ENCODE data around the gene TKTL1.
"Not testable (repeated sequence)": the region's sequence is repeated elsewhere in the genome, so short reads cannot be mapped to it uniquely, and the experiment has no call there.

TKTL1 gene, protein sequence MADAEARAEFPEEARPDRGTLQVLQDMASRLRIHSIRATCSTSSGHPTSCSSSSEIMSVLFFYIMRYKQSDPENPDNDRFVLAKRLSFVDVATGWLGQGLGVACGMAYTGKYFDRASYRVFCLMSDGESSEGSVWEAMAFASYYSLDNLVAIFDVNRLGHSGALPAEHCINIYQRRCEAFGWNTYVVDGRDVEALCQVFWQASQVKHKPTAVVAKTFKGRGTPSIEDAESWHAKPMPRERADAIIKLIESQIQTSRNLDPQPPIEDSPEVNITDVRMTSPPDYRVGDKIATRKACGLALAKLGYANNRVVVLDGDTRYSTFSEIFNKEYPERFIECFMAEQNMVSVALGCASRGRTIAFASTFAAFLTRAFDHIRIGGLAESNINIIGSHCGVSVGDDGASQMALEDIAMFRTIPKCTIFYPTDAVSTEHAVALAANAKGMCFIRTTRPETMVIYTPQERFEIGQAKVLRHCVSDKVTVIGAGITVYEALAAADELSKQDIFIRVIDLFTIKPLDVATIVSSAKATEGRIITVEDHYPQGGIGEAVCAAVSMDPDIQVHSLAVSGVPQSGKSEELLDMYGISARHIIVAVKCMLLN

DNA sequence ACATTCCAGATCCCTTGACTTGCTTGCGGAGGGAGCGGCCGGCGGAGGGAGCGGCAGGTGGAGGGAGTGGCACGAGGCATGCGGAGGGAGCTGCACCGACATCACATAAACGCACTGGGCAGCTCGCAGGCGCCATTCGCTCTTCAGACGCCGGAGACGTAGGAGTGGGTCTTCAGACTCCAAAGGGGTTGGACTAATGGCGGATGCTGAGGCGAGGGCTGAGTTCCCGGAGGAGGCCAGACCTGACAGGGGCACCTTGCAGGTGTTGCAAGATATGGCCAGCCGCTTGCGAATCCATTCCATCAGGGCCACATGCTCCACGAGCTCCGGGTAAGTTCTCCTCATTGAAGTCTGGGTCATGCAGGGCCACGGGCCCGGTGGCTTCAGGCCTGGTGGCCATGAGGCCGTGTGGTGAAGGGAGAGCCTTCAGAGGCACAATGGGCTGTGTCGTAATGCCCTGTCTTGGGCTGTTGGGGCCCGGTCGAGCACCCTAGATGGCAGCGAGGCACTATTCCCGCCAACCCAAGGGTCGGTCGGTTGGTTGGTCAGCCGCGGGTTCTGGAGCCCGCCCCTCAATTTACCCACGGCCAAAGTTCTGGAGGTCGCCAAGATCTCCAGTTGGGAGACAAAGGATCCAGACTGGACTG lies at the start of gene TKTL1:
Gene TKTL1 (plus strand): TSS at position 132 of the 647 bp plus-strand sequence. CDS start 65 bp downstream, at position 197.
- Histone ChIP-seq H4K20me1 (ENCODE audit: low read depth, low read length) (no peaks in the 10 kb centered on the region), H3K4me2 (ENCODE audit: low read depth, low read length, poor library complexity, severe bottlenecking) (no peak within 1 kb of the TSS), H3K79me2 (ENCODE audit: insufficient read depth, low read length) (no peaks in the 10 kb centered on the region), H3K9me2 (replicated peaks; ENCODE audit: insufficient read depth, low read length) (no peaks in the 10 kb centered on the region), H3K36me3 (ENCODE audit: low read length) (no peaks in the 10 kb centered on the region), H2AFZ (ENCODE audit: low read depth, low read length, severe bottlenecking) (no peak within 1 kb of the TSS), H3K9ac (ENCODE audit: low read length) (no peak within 1 kb of the TSS), H3K27me3 (ENCODE audit: low read length) (no peaks in the 10 kb centered on the region), H3K9me3 (ENCODE audit: insufficient read depth, low read length) (no peaks in the 10 kb centered on the region), H3K4me3 (ENCODE audit: insufficient read depth, low read length, poor library complexity, severe bottlenecking) (no peak within 1 kb of the TSS), H3K27ac (ENCODE audit: low read depth, low read length) (no peak within 1 kb of the TSS), H3F3A (ENCODE audit: insufficient read depth) (peaks cover 13% of the 10 kb centered on the region)
- TF ChIP-seq, protein P1, sequence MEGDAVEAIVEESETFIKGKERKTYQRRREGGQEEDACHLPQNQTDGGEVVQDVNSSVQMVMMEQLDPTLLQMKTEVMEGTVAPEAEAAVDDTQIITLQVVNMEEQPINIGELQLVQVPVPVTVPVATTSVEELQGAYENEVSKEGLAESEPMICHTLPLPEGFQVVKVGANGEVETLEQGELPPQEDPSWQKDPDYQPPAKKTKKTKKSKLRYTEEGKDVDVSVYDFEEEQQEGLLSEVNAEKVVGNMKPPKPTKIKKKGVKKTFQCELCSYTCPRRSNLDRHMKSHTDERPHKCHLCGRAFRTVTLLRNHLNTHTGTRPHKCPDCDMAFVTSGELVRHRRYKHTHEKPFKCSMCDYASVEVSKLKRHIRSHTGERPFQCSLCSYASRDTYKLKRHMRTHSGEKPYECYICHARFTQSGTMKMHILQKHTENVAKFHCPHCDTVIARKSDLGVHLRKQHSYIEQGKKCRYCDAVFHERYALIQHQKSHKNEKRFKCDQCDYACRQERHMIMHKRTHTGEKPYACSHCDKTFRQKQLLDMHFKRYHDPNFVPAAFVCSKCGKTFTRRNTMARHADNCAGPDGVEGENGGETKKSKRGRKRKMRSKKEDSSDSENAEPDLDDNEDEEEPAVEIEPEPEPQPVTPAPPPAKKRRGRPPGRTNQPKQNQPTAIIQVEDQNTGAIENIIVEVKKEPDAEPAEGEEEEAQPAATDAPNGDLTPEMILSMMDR (IDR thresholded peaks at IDR 0.05; ENCODE audit: insufficient read depth, low read length, poor library complexity, severe bottlenecking): no peak
- no peak for TF ChIP-seq EZH2phosphoT487 (conservative IDR thresholded peaks at IDR 0.05; ENCODE audit: low read length)

DNA sequence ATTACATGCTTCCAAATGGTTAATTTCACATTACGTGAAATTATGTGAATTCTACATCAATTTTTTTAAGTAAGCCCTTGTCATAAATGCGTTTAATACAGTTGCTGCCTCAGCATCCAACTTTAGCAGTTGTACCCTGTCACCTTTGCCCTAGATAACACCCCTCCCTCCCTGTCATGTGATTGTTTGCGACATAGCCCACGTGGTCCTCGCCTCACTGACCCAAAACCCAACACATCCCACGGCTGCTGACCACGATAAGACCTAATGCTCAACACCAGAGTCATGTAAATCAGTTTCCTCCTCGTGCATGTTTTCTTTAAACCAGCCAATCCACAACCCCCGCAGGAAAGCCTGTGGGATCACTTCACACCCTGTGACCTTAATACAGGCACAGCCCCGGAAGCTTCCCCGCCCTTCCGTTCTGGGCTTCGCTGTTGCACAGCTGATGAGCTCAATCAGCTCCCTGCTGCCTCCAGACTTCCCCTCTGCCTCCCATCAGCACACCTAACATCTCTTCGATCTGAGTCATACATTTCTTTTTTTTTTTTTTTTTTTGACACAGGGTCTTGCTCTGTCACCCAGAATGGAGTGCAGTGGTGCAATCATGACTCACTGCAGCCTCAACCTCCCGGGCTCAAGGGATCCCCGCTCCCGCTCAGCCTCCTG lies 48.1 kb upstream of the TKTL1 start:
- not testable (repeated sequence) for H3K4me2 ChIP-seq (ENCODE audit: low read depth, low read length, poor library complexity, severe bottlenecking); H3K4me3 ChIP-seq (ENCODE audit: insufficient read depth, low read length, poor library complexity, severe bottlenecking); H3K27ac ChIP-seq (ENCODE audit: low read depth, low read length); H3K9ac ChIP-seq (ENCODE audit: low read length); H4K20me1 ChIP-seq (ENCODE audit: low read depth, low read length); H3K9me3 ChIP-seq (ENCODE audit: insufficient read depth, low read length); H3K36me3 ChIP-seq (ENCODE audit: low read length); H2AFZ ChIP-seq (ENCODE audit: low read depth, low read length, severe bottlenecking); H3K9me2 ChIP-seq (replicated peaks; ENCODE audit: insufficient read depth, low read length); H3K79me2 ChIP-seq (ENCODE audit: insufficient read depth, low read length); H3K27me3 ChIP-seq (ENCODE audit: low read length); H3F3A ChIP-seq (ENCODE audit: insufficient read depth)

DNA sequence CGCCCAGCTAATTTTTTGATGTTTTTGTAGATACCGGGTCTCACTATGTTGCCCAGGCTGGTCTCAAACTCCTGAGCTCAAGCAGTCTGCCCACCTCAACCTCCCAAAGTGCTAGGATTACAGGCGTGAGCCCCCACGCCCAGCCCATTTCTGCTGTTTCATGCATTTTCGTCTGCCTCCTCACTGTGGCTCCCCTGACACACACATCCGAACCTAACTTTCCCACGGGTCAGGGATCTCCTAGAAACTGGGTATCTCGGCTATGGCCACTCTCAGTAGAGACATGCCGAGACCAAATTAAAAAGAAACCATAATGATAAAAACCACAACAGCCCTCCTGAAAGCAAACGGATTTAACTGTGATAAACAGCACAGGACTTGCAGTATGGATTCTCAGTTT lies 47.5 kb upstream of the TKTL1 start:
- H3K27me3 ChIP-seq (ENCODE audit: low read length); H3K27ac ChIP-seq (ENCODE audit: low read depth, low read length); H3K9me2 ChIP-seq (replicated peaks; ENCODE audit: insufficient read depth, low read length); H3K79me2 ChIP-seq (ENCODE audit: insufficient read depth, low read length); H3F3A ChIP-seq (ENCODE audit: insufficient read depth); H4K20me1 ChIP-seq (ENCODE audit: low read depth, low read length); H3K4me3 ChIP-seq (ENCODE audit: insufficient read depth, low read length, poor library complexity, severe bottlenecking); H3K36me3 ChIP-seq (ENCODE audit: low read length); H3K4me2 ChIP-seq (ENCODE audit: low read depth, low read length, poor library complexity, severe bottlenecking); H2AFZ ChIP-seq (ENCODE audit: low read depth, low read length, severe bottlenecking); H3K9me3 ChIP-seq (ENCODE audit: insufficient read depth, low read length); H3K9ac ChIP-seq (ENCODE audit: low read length): not testable (repeated sequence)

DNA sequence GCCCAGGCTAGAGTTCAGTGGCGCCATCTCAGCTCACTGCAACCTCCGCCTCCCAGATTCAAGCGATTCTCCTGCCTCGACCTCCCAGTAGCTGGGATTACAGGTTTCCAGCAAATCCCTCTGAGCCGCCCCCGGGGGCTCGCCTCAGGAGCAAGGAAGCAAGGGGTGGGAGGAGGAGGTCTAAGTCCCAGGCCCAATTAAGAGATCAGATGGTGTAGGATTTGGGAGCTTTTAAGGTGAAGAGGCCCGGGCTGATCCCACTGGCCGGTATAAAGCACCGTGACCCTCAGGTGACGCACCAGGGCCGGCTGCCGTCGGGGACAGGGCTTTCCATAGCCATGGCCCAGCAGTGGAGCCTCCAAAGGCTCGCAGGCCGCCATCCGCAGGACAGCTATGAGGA lies 38.3 kb upstream of the TKTL1 start, which contains the start of gene OPN1MW3:
Gene OPN1MW3 (plus strand): TSS at position 301 of the 400 bp plus-strand sequence. CDS start 38 bp downstream, at position 339.
- not testable (repeated sequence) for H3K9me3 ChIP-seq (ENCODE audit: insufficient read depth, low read length); H4K20me1 ChIP-seq (ENCODE audit: low read depth, low read length); H3K4me2 ChIP-seq (ENCODE audit: low read depth, low read length, poor library complexity, severe bottlenecking); H3K4me3 ChIP-seq (ENCODE audit: insufficient read depth, low read length, poor library complexity, severe bottlenecking); H3K9me2 ChIP-seq (replicated peaks; ENCODE audit: insufficient read depth, low read length); H3K27ac ChIP-seq (ENCODE audit: low read depth, low read length); H3F3A ChIP-seq (ENCODE audit: insufficient read depth); H3K36me3 ChIP-seq (ENCODE audit: low read length); H2AFZ ChIP-seq (ENCODE audit: low read depth, low read length, severe bottlenecking); H3K79me2 ChIP-seq (ENCODE audit: insufficient read depth, low read length); H3K9ac ChIP-seq (ENCODE audit: low read length); H3K27me3 ChIP-seq (ENCODE audit: low read length)

DNA sequence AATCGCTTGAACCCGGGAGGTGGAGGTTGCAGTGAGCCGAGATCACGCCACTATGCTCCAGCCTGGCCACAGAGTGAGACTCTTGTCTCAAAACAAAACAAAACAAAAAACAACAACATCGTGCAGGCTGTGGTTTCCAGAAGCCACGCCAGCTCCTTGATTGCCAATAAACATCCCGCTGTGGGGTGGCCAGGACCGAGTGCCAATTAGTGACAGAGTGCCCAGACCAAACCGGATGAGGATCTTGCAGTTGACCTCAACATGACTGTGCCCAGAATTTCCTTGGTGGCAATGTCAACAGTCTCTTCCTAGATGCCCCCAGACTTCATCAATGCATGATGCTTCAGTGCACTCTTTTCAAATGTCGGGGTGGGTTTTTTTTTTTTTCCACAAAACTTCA lies 36.9 kb upstream of the TKTL1 start:
- not testable (repeated sequence) for H2AFZ ChIP-seq (ENCODE audit: low read depth, low read length, severe bottlenecking); H3K36me3 ChIP-seq (ENCODE audit: low read length); H3K9me3 ChIP-seq (ENCODE audit: insufficient read depth, low read length); H3F3A ChIP-seq (ENCODE audit: insufficient read depth); H3K9ac ChIP-seq (ENCODE audit: low read length); H3K27ac ChIP-seq (ENCODE audit: low read depth, low read length); H3K4me2 ChIP-seq (ENCODE audit: low read depth, low read length, poor library complexity, severe bottlenecking); H3K79me2 ChIP-seq (ENCODE audit: insufficient read depth, low read length); H3K27me3 ChIP-seq (ENCODE audit: low read length); H4K20me1 ChIP-seq (ENCODE audit: low read depth, low read length); H3K9me2 ChIP-seq (replicated peaks; ENCODE audit: insufficient read depth, low read length); H3K4me3 ChIP-seq (ENCODE audit: insufficient read depth, low read length, poor library complexity, severe bottlenecking)

DNA sequence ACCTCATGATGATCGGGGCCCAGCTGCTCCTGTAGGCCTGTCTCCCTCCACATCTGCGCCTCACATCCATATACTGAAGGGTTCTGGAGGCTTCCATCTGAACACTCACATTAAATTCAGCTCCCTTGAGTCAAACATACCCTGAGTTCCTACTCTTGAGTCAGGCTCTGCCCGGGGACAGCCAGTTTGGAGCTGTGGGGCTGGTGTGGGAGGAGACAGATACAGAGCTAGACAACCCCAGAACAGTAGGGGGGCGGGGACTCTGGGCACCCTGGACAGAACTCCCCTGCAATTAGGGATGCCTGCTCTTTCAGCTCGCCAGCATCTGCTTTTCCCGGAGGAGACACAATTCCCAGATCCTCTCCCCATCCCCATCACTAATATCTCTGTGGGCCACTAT lies 32.5 kb upstream of the TKTL1 start:
- not testable (repeated sequence) for H3F3A ChIP-seq (ENCODE audit: insufficient read depth); H3K27me3 ChIP-seq (ENCODE audit: low read length); H3K79me2 ChIP-seq (ENCODE audit: insufficient read depth, low read length); H2AFZ ChIP-seq (ENCODE audit: low read depth, low read length, severe bottlenecking); H4K20me1 ChIP-seq (ENCODE audit: low read depth, low read length); H3K4me3 ChIP-seq (ENCODE audit: insufficient read depth, low read length, poor library complexity, severe bottlenecking); H3K9ac ChIP-seq (ENCODE audit: low read length); H3K4me2 ChIP-seq (ENCODE audit: low read depth, low read length, poor library complexity, severe bottlenecking); H3K9me3 ChIP-seq (ENCODE audit: insufficient read depth, low read length); H3K36me3 ChIP-seq (ENCODE audit: low read length); H3K9me2 ChIP-seq (replicated peaks; ENCODE audit: insufficient read depth, low read length); H3K27ac ChIP-seq (ENCODE audit: low read depth, low read length)
